CD14-positive monocyte (primary cell): ENCODE data around the gene RAVER1. TPM values are rescaled to one million over a fixed set of nuclear protein-coding genes. Genes with fewer than 3 reads are reported as not detected.

ENCODE experiments used
- DNase-seq, 3 donors: peaks; one replicate each; pipeline ENCODE4 v3.0.0-alpha.2; 2011 to 2022
- H2AFZ ChIP-seq: 2 replicates; pipeline ENCODE4 v1.6.0; 2012; ENCODE audit warnings: mild to moderate bottlenecking, low read depth, low read length, inconsistent platforms; ENCODE audit not compliant: insufficient read depth, poor library complexity, severe bottlenecking
- H3K27ac ChIP-seq, 2 donors: 1 replicate in 1 of 2; 2 replicates in 1 of 2; pipeline ENCODE4 v1.5.1; 2012 to 2013; ENCODE audit warnings: low read length in 2 of 2, control low read depth in 1 of 2, inconsistent platforms in 1 of 2, low read depth in 1 of 2, mild to moderate bottlenecking in 1 of 2
- H3K27me3 ChIP-seq, 2 donors: one replicate each; pipeline versions ENCODE4 v1.6.0 to v1.6.1; 2011 to 2013; ENCODE audit warnings: low read length in 2 of 2; ENCODE audit not compliant: control insufficient read depth in 2 of 2, insufficient read depth in 2 of 2
- H3K36me3 ChIP-seq, 2 donors: replicated peaks in 1 of 2; 1 replicate in 1 of 2; 2 replicates in 1 of 2; pipeline versions ENCODE4 v1.5.1 to v1.6.1; 2012 to 2013; ENCODE audit warnings: low read length in 2 of 2, control low read depth in 1 of 2, inconsistent platforms in 1 of 2, mild to moderate bottlenecking in 1 of 2; ENCODE audit not compliant: insufficient read depth in 2 of 2, control insufficient read depth in 1 of 2
- H3K4me1 ChIP-seq, 2 donors: 1 replicate in 1 of 2; 2 replicates in 1 of 2; pipeline versions ENCODE4 v1.5.1 to v1.6.1; 2012 to 2013; ENCODE audit warnings: low read length in 2 of 2, control low read depth in 1 of 2, inconsistent platforms in 1 of 2, mild to moderate bottlenecking in 1 of 2, moderate library complexity in 1 of 2; ENCODE audit not compliant: insufficient read depth in 2 of 2, control insufficient read depth in 1 of 2
- H3K4me2 ChIP-seq: replicated peaks from 2 replicates; pipeline ENCODE3; 2012; ENCODE audit warnings: low read length, moderate library complexity, mild to moderate bottlenecking; ENCODE audit not compliant: poor library complexity, severe bottlenecking; ENCODE audit errors: extremely low read depth
- H3K4me3 ChIP-seq, 3 experiments: fragments of 200-600 bp in 1 of 3; sonication (generic) in 1 of 3; replicated peaks in 1 of 3; 1 replicate in 2 of 3; 2 replicates in 1 of 3; pipeline ENCODE4 v1.5.1; 2011 to 2013; ENCODE audit warnings: low read length in 3 of 3, mild to moderate bottlenecking in 3 of 3, control low read depth in 2 of 3, low read depth in 2 of 3, inconsistent platforms in 1 of 3, moderate library complexity in 1 of 3
- H3K79me2 ChIP-seq: 2 replicates; pipeline ENCODE4 v1.6.0; 2012; ENCODE audit warnings: mild to moderate bottlenecking, control low read depth, inconsistent platforms, low read length, moderate library complexity; ENCODE audit not compliant: insufficient read depth
- H3K9ac ChIP-seq: 2 replicates; pipeline ENCODE4 v1.6.0; 2017; ENCODE audit warnings: low read length, mild to moderate bottlenecking; ENCODE audit not compliant: insufficient read depth, poor library complexity, severe bottlenecking
- H3K9me3 ChIP-seq, 2 donors: replicated peaks in 1 of 2; 1 replicate in 1 of 2; 2 replicates in 1 of 2; pipeline versions ENCODE4 v1.5.1 to v1.6.1; 2012 to 2013; ENCODE audit warnings: low read length in 2 of 2, control low read depth in 1 of 2; ENCODE audit not compliant: control insufficient read depth in 1 of 2, insufficient read depth in 1 of 2
- H4K20me1 ChIP-seq: 2 replicates; pipeline ENCODE4 v1.6.0; 2012; ENCODE audit warnings: mild to moderate bottlenecking, low read length, control low read depth, moderate library complexity; ENCODE audit not compliant: insufficient read depth
- H3K27ac Mint-ChIP-seq, 7 donors: one replicate each; pipeline ENCODE4 v1.8.0; 2020; ENCODE audit warnings: mild to moderate bottlenecking in 7 of 7, mixed read lengths in 7 of 7, moderate library complexity in 6 of 7, inconsistent platforms in 2 of 7
- H3K27me3 Mint-ChIP-seq, 3 donors: one replicate each; pipeline ENCODE4 v1.8.0; 2021 to 2022; ENCODE audit warnings: low read depth in 3 of 3, mild to moderate bottlenecking in 3 of 3, mixed read lengths in 3 of 3, moderate library complexity in 3 of 3, inconsistent platforms in 1 of 3
- H3K36me3 Mint-ChIP-seq, 2 donors: one replicate each; pipeline ENCODE4 v1.8.0; 2020; ENCODE audit warnings: mixed read lengths in 2 of 2, inconsistent platforms in 1 of 2, mild to moderate bottlenecking in 1 of 2
- H3K4me1 Mint-ChIP-seq: one replicate; pipeline ENCODE4 v1.8.0; 2020; ENCODE audit warnings: mild to moderate bottlenecking, mixed read lengths
- H3K4me3 Mint-ChIP-seq, 2 donors: one replicate each; pipeline ENCODE4 v1.8.0; 2020; ENCODE audit warnings: mild to moderate bottlenecking in 2 of 2, mixed read lengths in 2 of 2, moderate library complexity in 1 of 2
- H3K9me3 Mint-ChIP-seq, 7 donors: one replicate each; pipeline ENCODE4 v1.8.0; 2020 to 2022; ENCODE audit warnings: mixed read lengths in 7 of 7, mild to moderate bottlenecking in 6 of 7, moderate library complexity in 6 of 7, inconsistent platforms in 2 of 7
- WGBS: methylation state at CpG from one replicate; pipeline ENCODE4 v1.1.5; 2013; ENCODE audit warnings: missing lambda C conversion rate; ENCODE audit not compliant: insufficient coverage; 5-methylcytosine and 5-hydroxymethylcytosine counted together
- intact Hi-C, 2 donors: fragments of 100-400 bp; cut with micrococcal nuclease; formaldehyde crosslinking; loops; one replicate each; pipeline versions ENCODE4 v1.15.0 to v1.15.1; 2023
- polyA plus RNA-seq, 3 donors: library from polyadenylated mRNA; depleted of rRNA in 1 of 3; unstranded in 2 of 3; stranded (reverse) in 1 of 3; fragments of 300-500 nt in 2 of 3; fragments of >200 nt in 1 of 3; fragmentation: Illumina TruSeq in 2 of 3; gene quantifications; 1 replicate in 2 of 3; 2 replicates in 1 of 3; pipeline ENCODE4 v1.2.3, GENCODE V29; 2012 to 2021
- TF ChIP-seq, protein P1 (sequence below): fragments of 200-600 bp; IDR thresholded peaks from one replicate; pipeline ENCODE4 v1.8.0; 2022; ENCODE audit warnings: antibody characterized with exemption, mild to moderate bottlenecking

RAVER1 gene
- polyA plus RNA-seq, 3 donors: 6.0 to 20.7 (median 9.0) TPM

GRCh38 chr19:10306327-10306726, 27.0 kb downstream of the RAVER1 start:
- Histone ChIP-seq H3K9ac (no peak overlapping the region), H3K27ac (no peak overlapping the region), H3K4me2 (no peak overlapping the region), H3K4me1 (peaks cover 26 to 33% of the 10 kb centered on the region in 2 donors), H3K9me3 (no peaks in the 10 kb centered on the region), H3K27me3 (no peaks in the 10 kb centered on the region), H2AFZ (no peak overlapping the region), H3K4me3 (no peak overlapping the region), H4K20me1 (no peaks in the 10 kb centered on the region), H3K79me2 (no peaks in the 10 kb centered on the region), H3K36me3 (no peaks in the 10 kb centered on the region)
- Mint-ChIP-seq H3K36me3 (peaks cover 2 to 8% of the 10 kb centered on the region in 2 donors), H3K4me1 (peaks cover 29% of the 10 kb centered on the region), H3K9me3 (no peaks in the 10 kb centered on the region), H3K27me3 (peaks cover 2 to 9% (median 3%) of the 10 kb centered on the region in 3 donors), H3K27ac (peak overlapping the region in 2 of 7 donors; percentile 7 to 40), H3K4me3 (no peak overlapping the region)
- intact Hi-C loops: no loop called here
- DNase-seq: no peak
- no CpG with 5 or more reads among the region's 5 CpGs for WGBS
- TF ChIP-seq, protein P1, sequence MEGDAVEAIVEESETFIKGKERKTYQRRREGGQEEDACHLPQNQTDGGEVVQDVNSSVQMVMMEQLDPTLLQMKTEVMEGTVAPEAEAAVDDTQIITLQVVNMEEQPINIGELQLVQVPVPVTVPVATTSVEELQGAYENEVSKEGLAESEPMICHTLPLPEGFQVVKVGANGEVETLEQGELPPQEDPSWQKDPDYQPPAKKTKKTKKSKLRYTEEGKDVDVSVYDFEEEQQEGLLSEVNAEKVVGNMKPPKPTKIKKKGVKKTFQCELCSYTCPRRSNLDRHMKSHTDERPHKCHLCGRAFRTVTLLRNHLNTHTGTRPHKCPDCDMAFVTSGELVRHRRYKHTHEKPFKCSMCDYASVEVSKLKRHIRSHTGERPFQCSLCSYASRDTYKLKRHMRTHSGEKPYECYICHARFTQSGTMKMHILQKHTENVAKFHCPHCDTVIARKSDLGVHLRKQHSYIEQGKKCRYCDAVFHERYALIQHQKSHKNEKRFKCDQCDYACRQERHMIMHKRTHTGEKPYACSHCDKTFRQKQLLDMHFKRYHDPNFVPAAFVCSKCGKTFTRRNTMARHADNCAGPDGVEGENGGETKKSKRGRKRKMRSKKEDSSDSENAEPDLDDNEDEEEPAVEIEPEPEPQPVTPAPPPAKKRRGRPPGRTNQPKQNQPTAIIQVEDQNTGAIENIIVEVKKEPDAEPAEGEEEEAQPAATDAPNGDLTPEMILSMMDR: no peak

DNA sequence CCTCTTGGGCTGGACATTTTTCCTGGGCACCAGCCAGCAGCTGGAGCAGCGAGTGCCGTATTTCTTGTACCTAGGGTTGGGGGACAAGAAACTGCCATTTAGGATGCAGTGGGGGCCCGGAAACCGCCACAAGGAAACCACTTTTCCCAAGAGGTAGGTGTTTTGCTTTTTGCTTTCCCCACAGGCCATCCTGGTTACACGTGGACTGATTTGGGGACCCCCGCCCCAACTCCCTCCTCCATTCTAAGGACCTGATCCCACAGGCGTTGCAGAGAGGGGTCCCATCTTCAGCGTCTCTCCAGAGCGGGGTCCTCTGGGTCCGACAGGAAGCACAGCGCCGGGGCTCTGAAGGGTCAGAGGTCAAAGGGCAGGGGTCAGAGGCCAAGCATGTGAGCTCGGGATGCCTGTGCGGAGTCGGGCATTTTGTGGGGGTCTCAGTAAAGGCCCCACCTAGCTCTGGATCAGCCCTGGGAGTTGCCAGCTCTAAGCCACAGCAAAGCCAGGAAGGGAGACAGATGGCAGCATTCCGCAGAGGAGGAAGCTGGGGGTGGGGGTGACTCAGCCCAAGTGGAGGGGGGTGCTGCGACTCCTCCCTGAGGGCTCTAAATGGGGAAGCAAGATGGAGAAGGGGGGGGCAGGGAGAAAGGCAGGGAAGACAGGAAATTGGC, 28.1 kb downstream of the RAVER1 start:
- H3K36me3 ChIP-seq: no peaks in the 10 kb centered on the region
- no peaks in the 10 kb centered on the region for H3K9me3 Mint-ChIP-seq
- intact Hi-C loops: no loop called here
- H3K27me3 ChIP-seq: no peaks in the 10 kb centered on the region
- DNase-seq: peak; percentile 79 to 92 (median 84)
- no peaks in the 10 kb centered on the region for H3K79me2 ChIP-seq
- no peaks in the 10 kb centered on the region for H4K20me1 ChIP-seq
- peak overlapping the region; percentile 59 for H3K9ac ChIP-seq
- H3K27ac Mint-ChIP-seq: peak overlapping the region; percentile 89 to 97 (median 93)
- peaks cover 32% of the 10 kb centered on the region for H3K4me1 Mint-ChIP-seq
- no peaks in the 10 kb centered on the region for H3K9me3 ChIP-seq
- H3K27ac ChIP-seq: peak overlapping the region; percentile 55 to 92
- peaks cover 32 to 41% of the 10 kb centered on the region in 2 donors for H3K4me1 ChIP-seq
- TF ChIP-seq, protein P1: no peak
- H3K4me3 ChIP-seq: peak overlapping the region; percentile 0 to 68 (median 25)
- peaks cover 2 to 6% of the 10 kb centered on the region in 2 donors for H3K36me3 Mint-ChIP-seq
- peak overlapping the region; percentile 70 for H2AFZ ChIP-seq
- H3K4me3 Mint-ChIP-seq: peak overlapping the region; percentile 58 to 81
- 4% methylated on average over 11 of the region's 17 CpGs for WGBS
- peak overlapping the region; percentile 69 for H3K4me2 ChIP-seq
- H3K27me3 Mint-ChIP-seq: peaks cover 0 to 12% (median 4%) of the 10 kb centered on the region in 3 donors
